Transverse colon (tissue), 4 donors: Measurements from ENCODE around the gene TUBB. TPM values are rescaled to one million over a fixed set of nuclear protein-coding genes. Genes with fewer than 3 reads are reported as not detected.

Experiments
- DNase-seq: peaks from one replicate; pipeline ENCODE4 v3.0.0-alpha.2; 2019
- H3K27ac ChIP-seq, 4 donors: fragments of 200-600 bp; sonication (generic); 2 replicates each; pipeline ENCODE4 v1.5.1; 2016 to 2018; ENCODE audit warnings: inconsistent platforms in 4 of 4
- H3K27me3 ChIP-seq: fragments of 200-600 bp; sonication (generic); 2 replicates; pipeline ENCODE4 v1.5.1; 2017; ENCODE audit warnings: inconsistent platforms
- H3K36me3 ChIP-seq, 4 donors: fragments of 200-600 bp; sonication (generic); 2 replicates each; pipeline ENCODE4 v1.5.1; 2017 to 2019; ENCODE audit warnings: inconsistent platforms in 4 of 4
- H3K4me1 ChIP-seq, 4 donors: fragments of 200-600 bp; sonication (generic); 2 replicates each; pipeline ENCODE4 v1.5.1; 2017 to 2020; ENCODE audit warnings: inconsistent platforms in 4 of 4
- H3K4me3 ChIP-seq, 4 donors: fragments of 200-600 bp; sonication (generic); 1 replicate in 1 of 4; 2 replicates in 3 of 4; pipeline versions ENCODE4 v1.5.1 to v1.6.1; 2017 to 2019; ENCODE audit warnings: inconsistent platforms in 4 of 4
- H3K9me3 ChIP-seq, 2 donors: fragments of 200-600 bp; sonication (generic); 2 replicates each; pipeline ENCODE4 v1.5.1; 2017 to 2019; ENCODE audit warnings: inconsistent platforms in 2 of 2
- EP300 ChIP-seq: sonication (generic); formaldehyde crosslinking; IDR thresholded peaks from one replicate; pipeline ENCODE4 v1.6.1; 2017; ENCODE audit warnings: antibody characterized with exemption, low read depth
- POLR2A ChIP-seq: fragments of 450-650 bp; IDR thresholded peaks from one replicate; pipeline ENCODE4 v1.6.1; 2016; ENCODE audit warnings: antibody characterized with exemption, mild to moderate bottlenecking, moderate library complexity
- POLR2AphosphoS5 ChIP-seq, 3 donors: sonication (generic); formaldehyde crosslinking; IDR thresholded peaks; one replicate each; pipeline ENCODE4 v1.6.1; 2016; ENCODE audit warnings: antibody characterized with exemption in 3 of 3
- WGBS, 2 donors: methylation state at CpG; one replicate each; pipeline ENCODE4 v1.1.5; 2018; ENCODE audit warnings: low coverage in 1 of 2; 5-methylcytosine and 5-hydroxymethylcytosine counted together
- in situ Hi-C, 4 donors: fragments of 200-750 bp; cut with MboI; loops; one replicate each; pipeline versions ENCODE4 v1.15.0 to v1.15.1; 2017; ENCODE audit warnings: low sequenced_read_pairs in 3 of 4, low pct_ligation_motif_present in 1 of 4, low pct_unique_long_range_greater_than_20kb in 1 of 4
- intact Hi-C: fragments of 100-400 bp; cut with DNase I; formaldehyde crosslinking; loops from one replicate; pipeline ENCODE4 v1.15.1; 2023; ENCODE audit warnings: low total_unique reads
- small RNA-seq, 4 donors: library from RNA; depleted of rRNA; stranded (forward); fragments of <200 nt; gene quantifications; one replicate each; pipeline ENCODE3, GENCODE V24; 2016
- total RNA-seq, 4 donors: library from RNA; depleted of rRNA; stranded (reverse); fragments of >200 nt; gene quantifications; one replicate each; pipeline ENCODE4 v1.1.0, GENCODE V29; 2016
- TF ChIP-seq, protein P1 (sequence below), 5 experiments: fragments of 200-600 bp in 3 of 5; fragments of 450-650 bp in 2 of 5; sonication (generic) in 3 of 5; IDR thresholded peaks; 1 replicate in 2 of 5; 2 replicates in 3 of 5; pipeline ENCODE4 v1.5.1; 2016 to 2017; ENCODE audit warnings: antibody characterized with exemption in 5 of 5, inconsistent platforms in 3 of 5, mild to moderate bottlenecking in 2 of 5, moderate library complexity in 1 of 5

Gene TUBB
- total RNA-seq, 4 donors from 2014 or later = 77.1 to 128 (median 106) TPM

DNA sequence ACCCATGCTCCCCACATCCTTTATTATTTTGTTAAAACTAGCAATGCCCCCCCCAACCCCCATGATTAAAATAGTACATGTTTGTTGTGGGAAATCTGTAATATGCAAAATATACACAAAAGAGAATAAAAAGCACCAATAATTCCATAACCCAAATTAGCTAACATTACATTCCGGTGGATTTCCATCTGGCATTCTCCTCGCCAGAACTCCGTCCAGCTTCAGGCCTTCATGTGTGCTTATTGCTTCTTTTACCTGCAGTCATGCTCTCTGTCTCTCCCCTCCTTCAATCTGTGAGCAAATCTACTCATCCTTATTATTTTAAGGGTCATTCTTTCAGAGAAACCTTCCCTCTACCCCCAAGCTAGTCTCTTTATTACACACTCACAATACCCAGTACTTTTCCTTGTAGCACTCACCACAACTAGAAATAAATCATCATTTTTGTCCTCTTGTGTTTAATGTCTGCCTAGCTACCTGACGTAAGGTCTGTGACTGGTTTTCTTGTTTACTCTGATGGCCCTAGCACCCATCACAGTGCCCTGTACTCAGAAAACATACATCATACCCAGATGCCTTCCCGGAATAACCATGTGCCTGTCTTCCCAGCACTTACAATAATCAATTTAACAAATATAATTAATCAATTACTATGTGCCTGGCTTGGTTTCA lies 49.8 kb downstream of the TUBB start:
- DNase-seq = no peak
- Histone ChIP-seq H3K27me3 (no peaks in the 10 kb centered on the region), H3K4me3 (no peak overlapping the region), H3K27ac (peak overlapping the region; percentile 62 to 80 (median 73)), H3K4me1 (peaks cover 0 to 18% (median 11%) of the 10 kb centered on the region in 4 donors), H3K36me3 (no peaks in the 10 kb centered on the region), H3K9me3 (no peaks in the 10 kb centered on the region)
- in situ Hi-C loops = no loop called here
- intact Hi-C loops = no loop called here
- TF ChIP-seq EP300 (no peak), POLR2AphosphoS5 (IDR thresholded peaks at IDR 0.05) (no peak), POLR2A (no peak)
- TF ChIP-seq, protein P1, sequence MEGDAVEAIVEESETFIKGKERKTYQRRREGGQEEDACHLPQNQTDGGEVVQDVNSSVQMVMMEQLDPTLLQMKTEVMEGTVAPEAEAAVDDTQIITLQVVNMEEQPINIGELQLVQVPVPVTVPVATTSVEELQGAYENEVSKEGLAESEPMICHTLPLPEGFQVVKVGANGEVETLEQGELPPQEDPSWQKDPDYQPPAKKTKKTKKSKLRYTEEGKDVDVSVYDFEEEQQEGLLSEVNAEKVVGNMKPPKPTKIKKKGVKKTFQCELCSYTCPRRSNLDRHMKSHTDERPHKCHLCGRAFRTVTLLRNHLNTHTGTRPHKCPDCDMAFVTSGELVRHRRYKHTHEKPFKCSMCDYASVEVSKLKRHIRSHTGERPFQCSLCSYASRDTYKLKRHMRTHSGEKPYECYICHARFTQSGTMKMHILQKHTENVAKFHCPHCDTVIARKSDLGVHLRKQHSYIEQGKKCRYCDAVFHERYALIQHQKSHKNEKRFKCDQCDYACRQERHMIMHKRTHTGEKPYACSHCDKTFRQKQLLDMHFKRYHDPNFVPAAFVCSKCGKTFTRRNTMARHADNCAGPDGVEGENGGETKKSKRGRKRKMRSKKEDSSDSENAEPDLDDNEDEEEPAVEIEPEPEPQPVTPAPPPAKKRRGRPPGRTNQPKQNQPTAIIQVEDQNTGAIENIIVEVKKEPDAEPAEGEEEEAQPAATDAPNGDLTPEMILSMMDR (IDR thresholded peaks at IDR 0.05) = no peak
- 81 to 84% methylated on average over 5 of the region's 5 CpGs for WGBS, 2 donors

DNA sequence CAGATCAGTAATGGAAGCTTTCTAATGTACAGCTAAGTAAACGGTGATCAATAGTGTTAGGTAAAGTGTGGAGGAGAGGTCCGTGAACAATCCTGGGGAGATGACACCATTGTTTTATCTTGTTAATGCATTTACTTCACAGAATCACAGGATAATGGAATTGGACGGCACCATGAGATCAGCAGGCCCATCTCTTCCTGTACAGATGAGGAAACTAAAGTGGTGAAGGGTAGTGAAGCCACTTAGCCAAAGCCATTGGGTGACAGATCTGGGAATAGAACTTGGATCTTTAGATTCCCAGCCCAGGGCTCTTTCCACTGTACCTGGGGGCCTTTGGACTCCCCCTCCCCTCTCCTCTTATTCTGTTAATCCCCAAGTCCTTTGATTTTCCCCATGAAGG lies 50.4 kb downstream of the TUBB start:
- no peaks in the 10 kb centered on the region for H3K27me3 ChIP-seq
- H3K27ac ChIP-seq = peak overlapping the region in 2 of 4 donors; percentile 62 to 80
- H3K4me1 ChIP-seq = peaks cover 0 to 18% (median 11%) of the 10 kb centered on the region in 4 donors
- DNase-seq = no peak
- no peak overlapping the region for H3K4me3 ChIP-seq
- in situ Hi-C loops (no loop called here), intact Hi-C loops (no loop called here)
- TF ChIP-seq POLR2AphosphoS5 (IDR thresholded peaks at IDR 0.05) (no peak), POLR2A (no peak), EP300 (no peak)
- TF ChIP-seq, protein P1 (IDR thresholded peaks at IDR 0.05) = no peak
- no peaks in the 10 kb centered on the region for H3K36me3 ChIP-seq
- no peaks in the 10 kb centered on the region for H3K9me3 ChIP-seq
- WGBS, 2 donors = 88 to 96% methylated on average over 3 of the region's 3 CpGs

DNA sequence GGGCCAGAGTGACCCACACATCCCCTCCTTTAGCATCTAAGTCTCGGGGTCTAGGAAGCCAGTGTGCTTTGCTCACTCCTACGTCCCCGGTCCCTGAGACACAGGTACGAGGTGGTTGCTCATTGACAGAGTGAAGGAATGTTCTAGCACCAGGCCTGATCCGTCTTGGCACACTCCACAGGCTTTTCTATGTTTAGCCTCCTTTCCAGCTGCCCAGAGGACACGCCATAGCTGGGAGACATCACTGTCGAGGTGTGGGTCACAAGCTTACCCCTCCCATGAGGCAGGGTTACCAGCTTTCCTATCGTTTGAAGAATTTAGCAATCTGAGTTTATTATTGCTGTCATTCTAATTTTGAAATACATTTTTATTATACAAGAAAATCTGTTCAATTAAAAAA lies 54.5 kb downstream of the TUBB start:
- WGBS, 2 donors = 40 to 81% methylated on average over 4 to 8 of the region's 8 CpGs
- in situ Hi-C loops = no loop called here
- peaks cover 15 to 36% (median 28%) of the 10 kb centered on the region in 4 donors for H3K4me1 ChIP-seq

More for the DNA sequence above, 54.5 kb downstream of the TUBB start:
- no peak overlapping the region for H3K27ac ChIP-seq
- H3K36me3 ChIP-seq = no peaks in the 10 kb centered on the region
- TF ChIP-seq POLR2AphosphoS5 (IDR thresholded peaks at IDR 0.05) (no peak), EP300 (no peak), POLR2A (no peak)
- TF ChIP-seq, protein P1 (IDR thresholded peaks at IDR 0.05) = no peak
- intact Hi-C loops = no loop called here
- H3K27me3 ChIP-seq = no peaks in the 10 kb centered on the region
- H3K4me3 ChIP-seq = no peak overlapping the region
- no peaks in the 10 kb centered on the region for H3K9me3 ChIP-seq
- DNase-seq = no peak

Small RNA genes lying within 50 kb of the gene (small RNA-seq; reads per million reads assigned to genes)
- 0 reads per million in 4 donors for gene RF00019
- 0 reads per million in 4 donors for gene RN7SL353P

Other genes starting within 250 kb of the TUBB start
- gene HLA-E, start 230.8 kb upstream of the TUBB start, total RNA-seq = 100 to 1,000 TPM; 248 to 610 (median 493) TPM
- 10 to 100 TPM; 13.5 to 34.1 (median 20.7) TPM for gene GNL1, start 163.9 kb upstream of the TUBB start, total RNA-seq
- gene PRR3, start 163.1 kb upstream of the TUBB start, total RNA-seq = 10 to 100 TPM in 1 of 4 donors, 1 to 10 TPM in 3; 2.2 to 10.1 (median 5.0) TPM
- gene ABCF1, start 148.9 kb upstream of the TUBB start, total RNA-seq = 10 to 100 TPM; 33.0 to 52.0 (median 40.1) TPM
- gene PPP1R10, start 103.1 kb upstream of the TUBB start, total RNA-seq = 10 to 100 TPM; 35.5 to 62.5 (median 53.8) TPM
- gene MRPS18B, start 102.5 kb upstream of the TUBB start, total RNA-seq = 10 to 100 TPM in 3 of 4 donors, 1 to 10 TPM in 1; 6.0 to 61.9 (median 39.4) TPM
- gene ATAT1, start 93.5 kb upstream of the TUBB start, total RNA-seq = 100 to 1,000 TPM in 1 of 4 donors, 10 to 100 TPM in 3; 10.6 to 174 (median 22.2) TPM
- gene C6orf136, start 73.2 kb upstream of the TUBB start, total RNA-seq = 100 to 1,000 TPM in 1 of 4 donors, 10 to 100 TPM in 3; 49.1 to 301 (median 63.5) TPM
- gene DHX16, start 47.3 kb upstream of the TUBB start, total RNA-seq = 100 to 1,000 TPM in 1 of 4 donors, 10 to 100 TPM in 3; 37.8 to 144 (median 41.3) TPM
- 10 to 100 TPM; 11.5 to 46.0 (median 14.9) TPM for gene PPP1R18, start 33.7 kb upstream of the TUBB start, total RNA-seq
- gene NRM, start 29.4 kb upstream of the TUBB start, total RNA-seq = 10 to 100 TPM in 1 of 4 donors, 1 to 10 TPM in 2, not detected in 1; 2.7 to 13.8 (median 2.7) TPM
- 10 to 100 TPM in 2 of 4 donors, 1 to 10 TPM in 2; 3.1 to 13.5 (median 9.7) TPM for gene MDC1, start 3.1 kb upstream of the TUBB start, total RNA-seq
- gene FLOT1, start 22.3 kb downstream of the TUBB start, total RNA-seq = 100 to 1,000 TPM; 123 to 146 (median 139) TPM
- 100 to 1,000 TPM in 1 of 4 donors, 10 to 100 TPM in 3; 21.1 to 100 (median 84.6) TPM for gene IER3, start 24.2 kb downstream of the TUBB start, total RNA-seq
- 100 to 1,000 TPM; 149 to 322 (median 230) TPM for gene DDR1, start 164.2 kb downstream of the TUBB start, total RNA-seq
- 10 to 100 TPM in 1 of 4 donors, 1 to 10 TPM in 3; 2.0 to 44.5 (median 6.8) TPM for gene GTF2H4, start 187.9 kb downstream of the TUBB start, total RNA-seq
- 10 to 100 TPM; 13.1 to 64.7 (median 25.8) TPM for gene VARS2, start 193.9 kb downstream of the TUBB start, total RNA-seq
- not detected for gene SFTA2, start 211.8 kb downstream of the TUBB start, total RNA-seq
- gene MUCL3, start 220.6 kb downstream of the TUBB start, total RNA-seq = under 1 TPM in 2 of 4 donors, not detected in 2; 0.16 to 0.41 TPM